Activated naive CD4-positive, alpha-beta T cell treated with anti-CD3 and anti-CD28 coated beads, Interleukin-2, amount 50 U/mL, for 72 hours (primary cell): ENCODE data around the gene TVP23A. TPM values are rescaled to one million over a fixed set of nuclear protein-coding genes. Genes with fewer than 3 reads are reported as not detected.
"Not testable (repeated sequence)": the region's sequence is repeated elsewhere in the genome, so short reads cannot be mapped to it uniquely, and the experiment has no call there.

ENCODE experiments used
- ATAC-seq, 2 donors: fragments of 150-1000 bp; cut with Tn5 transposase; 2 replicates each; pipeline ENCODE4 v1.10.0; 2021; ENCODE audit warnings: mild to moderate bottlenecking in 2 of 2, moderate library complexity in 2 of 2
- DNase-seq, 2 donors: peaks; one replicate each; pipeline ENCODE4 v3.0.0; 2021 to 2022; ENCODE audit warnings: low spot score in 2 of 2
- H3K27ac Mint-ChIP-seq, 2 donors: one replicate each; pipeline ENCODE4 v1.8.0; 2022; ENCODE audit warnings: mild to moderate bottlenecking in 2 of 2, mixed read lengths in 2 of 2
- H3K36me3 Mint-ChIP-seq, 2 donors: one replicate each; pipeline ENCODE4 v1.8.0; 2022; ENCODE audit warnings: mixed read lengths in 2 of 2
- H3K9me3 Mint-ChIP-seq, 2 donors: one replicate each; pipeline ENCODE4 v1.8.0; 2022; ENCODE audit warnings: mixed read lengths in 2 of 2
- total RNA-seq, 2 donors: library from RNA; stranded (reverse); gene quantifications; one replicate each; pipeline ENCODE4 v1.2.3, GENCODE V29; 2022

TVP23A gene
- total RNA-seq, 2 donors from 2014 or later: not detected

DNA sequence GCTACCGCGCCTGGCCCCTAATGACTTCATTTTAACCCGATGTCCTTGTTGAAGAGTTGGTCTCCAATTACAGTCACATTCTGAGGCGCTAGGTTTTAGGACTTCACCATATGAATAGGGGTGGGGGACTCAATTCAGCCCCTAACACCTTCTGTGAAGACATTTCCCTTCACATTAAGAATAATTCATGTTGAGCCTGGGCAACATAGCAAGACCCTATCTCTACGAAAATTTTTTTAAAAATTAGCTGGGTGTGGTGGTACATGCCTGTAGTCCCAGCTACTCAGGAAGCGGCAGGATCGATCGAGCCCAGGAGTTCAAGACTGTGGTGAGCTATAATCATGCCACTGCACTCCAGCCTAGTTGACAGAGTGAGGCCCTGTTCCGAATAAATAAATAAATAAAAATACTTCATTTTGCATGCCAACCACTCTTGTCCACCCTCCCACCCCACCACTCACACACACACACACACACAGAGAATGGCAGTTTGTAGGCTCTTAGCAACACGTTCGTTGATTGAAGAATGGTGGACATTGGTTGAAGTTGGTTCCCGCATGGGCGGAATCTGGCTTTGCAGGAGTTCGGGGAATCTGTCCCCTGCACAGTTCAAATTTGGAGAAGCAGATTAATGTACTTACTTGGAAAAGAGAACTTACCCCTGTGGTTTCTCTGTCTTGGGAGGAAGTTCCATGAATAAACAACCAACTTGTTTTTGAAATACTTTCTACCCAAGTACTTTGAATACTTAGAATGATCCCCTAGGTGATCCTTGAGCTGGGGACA, 27.8 kb upstream of the TVP23A start:
- Mint-ChIP-seq H3K36me3 (no peaks in the 10 kb centered on the region), H3K9me3 (no peaks in the 10 kb centered on the region), H3K27ac (no peak overlapping the region)
- no peak for DNase-seq
- ATAC-seq: no peak

DNA sequence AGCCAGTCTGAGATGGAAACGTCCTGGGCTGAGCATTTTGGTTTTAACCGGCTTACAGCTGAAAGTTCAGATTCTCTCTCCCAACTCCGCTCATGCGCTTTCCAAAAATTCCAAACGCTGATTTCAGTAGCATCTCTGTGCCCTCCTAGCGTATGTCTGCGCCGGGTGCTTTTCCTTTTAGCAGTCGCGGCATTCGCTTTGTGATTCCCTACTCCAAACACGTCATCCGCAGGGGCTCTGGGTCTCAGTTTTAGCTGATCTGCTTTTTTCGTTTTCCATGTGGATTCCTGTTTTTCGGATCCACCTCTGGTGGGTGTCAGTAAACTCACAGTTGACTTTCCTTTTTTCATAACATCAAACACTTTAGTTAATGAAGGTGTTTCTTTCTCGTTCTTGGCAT, 22.1 kb upstream of the TVP23A start:
- ATAC-seq (no peak), DNase-seq (no peak)
- Mint-ChIP-seq H3K9me3 (peaks cover 0 to 11% of the 10 kb centered on the region in 2 donors), H3K27ac (no peak overlapping the region), H3K36me3 (peaks cover 0 to 4% of the 10 kb centered on the region in 2 donors)

DNA sequence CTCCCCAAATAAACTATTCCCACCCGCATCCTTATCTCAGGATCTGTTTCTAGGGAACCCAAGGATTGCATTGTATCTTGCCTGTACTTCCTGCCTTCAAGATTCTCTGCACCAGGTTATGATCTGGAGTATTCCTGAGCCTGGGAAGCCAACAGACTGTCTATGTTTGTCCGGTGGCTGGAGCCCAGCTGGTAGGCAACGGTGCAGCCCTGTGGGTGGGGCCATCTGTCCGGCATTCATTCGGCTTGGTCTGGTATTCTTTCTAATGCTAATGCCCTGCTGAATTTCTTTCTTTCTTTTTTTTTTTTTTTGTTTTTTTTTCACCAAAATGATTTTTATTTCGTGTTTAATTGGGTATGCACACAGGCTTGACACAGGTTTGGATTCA, 20.7 kb upstream of the TVP23A start:
- Mint-ChIP-seq H3K9me3 (peaks cover 0 to 11% of the 10 kb centered on the region in 2 donors), H3K36me3 (peaks cover 0 to 4% of the 10 kb centered on the region in 2 donors), H3K27ac (no peak overlapping the region)
- DNase-seq: no peak
- no peak for ATAC-seq

DNA sequence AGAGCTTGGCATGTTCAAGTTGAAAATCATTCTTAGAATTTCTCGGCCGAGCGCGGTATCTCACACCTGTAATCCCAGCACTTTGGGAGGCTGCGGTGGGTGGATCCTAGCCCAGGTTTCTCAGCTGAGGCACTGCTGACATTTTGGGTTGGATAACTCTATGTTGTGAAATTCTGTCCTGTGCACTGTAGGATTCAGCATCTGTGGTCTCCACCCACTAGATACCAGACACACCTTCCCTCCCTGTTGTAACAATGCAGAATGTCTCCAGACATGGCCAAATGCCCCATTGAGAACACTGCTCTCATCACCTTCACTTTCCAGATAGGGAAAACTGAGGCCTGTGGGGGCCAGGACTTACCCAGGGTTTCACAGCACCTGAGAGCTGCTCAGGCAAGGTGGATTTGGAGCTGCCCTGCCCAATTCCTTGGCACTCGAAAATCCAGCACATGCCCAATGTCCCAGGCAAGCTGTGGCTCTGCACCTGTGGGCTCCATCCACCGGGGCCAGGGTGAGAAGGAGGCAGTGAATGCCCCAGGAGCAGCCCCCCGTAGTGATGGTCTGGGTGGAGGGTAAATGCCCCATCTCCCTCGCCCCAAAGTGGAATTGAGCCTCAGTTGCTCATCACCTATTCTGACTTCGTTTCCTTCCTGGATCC, 20.2 kb upstream of the TVP23A start:
- ATAC-seq (no peak), DNase-seq (no peak)
- peaks cover 0 to 11% of the 10 kb centered on the region in 2 donors for H3K9me3 Mint-ChIP-seq
- peaks cover 0 to 4% of the 10 kb centered on the region in 2 donors for H3K36me3 Mint-ChIP-seq
- H3K27ac Mint-ChIP-seq: no peak overlapping the region

DNA sequence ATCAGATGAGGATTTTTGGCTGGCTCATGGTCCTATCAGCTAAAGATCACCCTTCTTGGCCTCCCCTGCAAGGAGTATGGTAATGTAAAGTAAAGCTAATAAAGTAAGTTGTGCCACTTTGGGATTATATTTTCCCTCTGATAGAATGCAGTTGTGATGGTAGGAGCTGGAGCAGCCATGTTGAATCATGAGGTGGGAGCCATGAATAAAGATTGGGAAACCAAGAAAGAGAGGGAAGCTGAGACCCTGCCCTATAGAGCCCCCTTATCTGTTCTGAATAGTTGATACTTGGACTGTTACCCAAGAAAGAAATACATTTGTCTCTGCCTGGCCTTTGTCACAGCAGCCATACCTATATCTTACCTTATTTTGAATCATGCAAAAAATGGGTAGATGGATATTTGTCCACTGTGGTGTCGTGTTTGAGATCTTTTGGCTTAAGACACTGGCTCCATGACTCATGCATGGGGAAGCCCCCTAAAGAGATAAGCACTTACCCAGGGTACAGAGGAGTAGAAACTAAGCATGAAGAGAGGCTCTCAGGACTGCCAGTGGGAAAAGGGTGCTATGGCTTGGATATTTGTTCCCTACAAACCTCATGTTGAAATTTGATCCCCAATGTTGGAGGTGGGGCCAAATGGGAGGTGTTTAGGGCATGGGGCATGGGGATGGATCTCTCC, 17.7 kb upstream of the TVP23A start:
- DNase-seq (no peak), ATAC-seq (peak in 1 of 2 donors; percentile 28)
- H3K9me3 Mint-ChIP-seq: peaks cover 0 to 11% of the 10 kb centered on the region in 2 donors
- H3K36me3 Mint-ChIP-seq: peaks cover 0 to 4% of the 10 kb centered on the region in 2 donors
- no peak overlapping the region for H3K27ac Mint-ChIP-seq

DNA sequence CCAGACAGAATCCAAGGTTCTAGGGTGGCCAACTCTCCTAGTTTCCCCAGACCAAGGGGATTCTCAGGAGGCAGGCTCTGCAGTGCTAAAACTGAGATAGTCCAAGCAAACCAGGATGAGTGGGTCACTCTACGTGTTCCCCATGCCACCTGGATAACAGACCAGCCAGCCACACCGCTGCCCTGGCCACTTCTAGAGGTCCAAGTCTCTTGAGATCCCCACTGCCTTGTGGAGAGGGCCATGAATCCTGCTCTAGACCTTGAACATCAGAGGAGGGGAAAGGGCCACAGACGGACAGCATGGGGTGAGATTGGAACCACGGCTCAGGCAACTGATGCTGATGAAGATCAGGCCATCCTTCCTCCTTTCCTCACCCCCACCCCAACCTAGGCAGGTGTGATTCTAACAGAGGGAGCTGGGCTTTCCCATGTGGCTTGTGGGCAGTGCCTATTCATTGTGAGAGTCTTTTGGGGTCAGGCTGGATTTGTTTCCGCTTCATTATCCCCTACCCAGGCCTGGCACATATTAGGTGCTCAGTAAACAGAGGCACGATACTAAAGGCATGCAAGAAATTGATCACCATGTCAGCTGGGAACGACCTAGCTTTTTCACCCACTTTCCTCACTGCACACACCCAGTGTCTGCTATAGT, 16.8 kb upstream of the TVP23A start:
- peak in 1 of 2 donors; percentile 21 for DNase-seq
- ATAC-seq: peak; percentile 75 to 82
- H3K27ac Mint-ChIP-seq: no peak overlapping the region

DNA sequence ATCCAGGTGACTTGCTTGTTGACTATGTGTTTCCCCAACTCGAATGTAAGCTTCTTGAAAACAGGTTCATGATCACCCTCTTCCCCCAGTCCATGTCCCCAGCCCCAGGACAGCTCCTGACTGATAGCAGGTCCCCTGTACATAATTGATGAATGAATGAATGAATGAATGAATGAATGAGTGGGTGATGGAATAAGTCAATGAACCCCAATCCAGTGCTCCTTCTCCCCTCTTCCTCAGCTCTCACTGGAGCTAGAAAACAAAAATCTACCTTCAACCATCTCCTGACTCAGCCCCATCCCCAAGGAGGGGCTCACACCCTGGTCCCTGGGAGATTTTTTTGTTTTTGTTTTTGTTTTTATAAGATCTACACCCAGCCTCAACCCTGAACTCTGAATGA, 16.2 kb upstream of the TVP23A start:
- ATAC-seq (no peak), DNase-seq (no peak)
- peaks cover 0 to 11% of the 10 kb centered on the region in 2 donors for H3K9me3 Mint-ChIP-seq
- no peak overlapping the region for H3K27ac Mint-ChIP-seq
- peaks cover 0 to 4% of the 10 kb centered on the region in 2 donors for H3K36me3 Mint-ChIP-seq

More for the DNA sequence above, 16.8 kb upstream of the TVP23A start:
- Mint-ChIP-seq H3K9me3 (peaks cover 0 to 11% of the 10 kb centered on the region in 2 donors), H3K36me3 (peaks cover 0 to 4% of the 10 kb centered on the region in 2 donors)

DNA sequence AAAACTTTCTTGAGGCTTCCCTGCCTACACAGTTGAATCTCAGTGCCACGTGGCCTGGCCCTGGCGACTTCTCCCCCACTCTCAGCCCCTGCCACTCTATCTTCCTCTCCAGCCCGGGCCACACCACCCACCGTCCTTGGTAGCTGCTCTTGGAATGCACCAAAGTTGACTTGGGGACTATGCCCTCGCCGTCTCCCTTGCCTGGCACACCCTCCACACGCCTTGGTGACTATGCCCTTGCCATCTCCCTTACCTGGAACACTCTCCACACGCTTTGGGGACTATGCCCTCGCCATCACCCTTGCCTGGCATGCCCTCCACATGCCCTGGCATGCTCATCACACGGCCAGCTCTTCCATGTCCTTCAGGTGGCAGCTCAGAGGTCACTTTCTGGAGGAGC, 15.5 kb upstream of the TVP23A start:
- no peak for DNase-seq
- no peak for ATAC-seq
- Mint-ChIP-seq H3K9me3 (peaks cover 0 to 11% of the 10 kb centered on the region in 2 donors), H3K36me3 (peaks cover 0 to 4% of the 10 kb centered on the region in 2 donors), H3K27ac (no peak overlapping the region)

DNA sequence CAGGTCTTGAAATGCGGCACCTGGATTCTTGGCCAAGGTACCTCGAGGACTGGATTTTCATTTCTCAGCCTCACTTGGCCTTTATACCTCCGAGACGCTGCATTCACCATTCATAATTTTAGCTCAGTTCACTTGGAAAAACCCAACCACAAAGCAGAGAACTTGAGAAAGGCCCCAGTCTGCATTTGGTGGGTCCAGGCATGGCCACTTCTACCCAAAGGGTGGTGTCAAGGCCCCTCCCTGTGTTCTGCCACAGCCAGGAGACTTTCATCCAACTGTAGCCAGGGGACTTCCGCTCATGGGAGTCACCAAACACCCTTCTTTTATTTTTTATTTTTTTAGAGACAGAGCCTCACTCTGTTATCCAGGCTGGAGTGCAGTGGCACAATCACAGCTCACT, 14.7 kb upstream of the TVP23A start:
- H3K36me3 Mint-ChIP-seq: peaks cover 0 to 4% of the 10 kb centered on the region in 2 donors
- DNase-seq: no peak
- H3K27ac Mint-ChIP-seq: no peak overlapping the region
- no peak for ATAC-seq
- H3K9me3 Mint-ChIP-seq: peaks cover 0 to 11% of the 10 kb centered on the region in 2 donors

DNA sequence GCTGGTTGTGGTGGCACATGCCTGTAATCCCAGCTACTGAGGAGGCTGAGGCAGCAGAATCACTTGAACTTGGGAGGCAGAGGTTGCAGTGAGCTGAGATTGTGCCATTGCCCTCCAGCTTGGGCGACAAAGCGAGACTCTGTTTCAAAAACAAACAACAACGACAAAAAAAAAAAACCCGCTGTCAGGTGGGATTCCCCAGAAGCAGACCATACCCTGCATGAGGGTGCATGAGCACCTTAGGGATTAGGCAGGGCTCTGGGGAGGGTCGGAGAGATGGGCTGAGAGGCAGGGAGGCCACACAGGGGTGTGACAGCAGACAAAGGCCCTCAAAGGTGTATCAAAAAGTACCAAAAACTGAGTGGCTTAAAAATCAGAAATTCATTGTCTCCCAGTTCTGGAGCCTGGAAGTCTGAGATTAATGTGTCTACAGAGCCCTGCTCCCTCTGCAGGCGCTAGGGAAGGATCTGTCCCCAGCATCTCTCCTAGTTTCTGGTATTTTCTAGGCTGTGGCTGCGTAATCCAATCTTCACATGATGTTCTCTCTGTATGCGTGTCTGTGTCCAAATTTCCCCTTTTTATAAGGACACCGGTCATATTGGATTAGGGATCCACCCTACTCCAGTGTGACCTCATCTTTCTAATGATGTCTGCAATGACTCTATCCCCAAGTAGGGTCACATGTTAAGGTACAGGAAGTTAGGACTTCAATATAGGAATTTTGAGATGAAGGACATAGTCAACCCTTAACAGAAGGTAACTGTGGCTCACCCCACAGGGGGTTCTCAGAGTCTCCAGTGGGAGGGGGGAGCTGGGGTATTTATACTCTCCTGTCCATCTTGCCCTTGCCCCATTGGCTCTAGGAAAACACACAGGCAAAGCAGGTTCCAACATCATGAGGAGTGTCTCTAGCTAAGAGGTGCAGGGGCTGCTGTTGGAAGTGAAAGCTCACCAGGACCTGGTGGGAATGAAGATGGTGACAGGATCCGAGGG, 13.6 kb upstream of the TVP23A start:
- peaks cover 0 to 11% of the 10 kb centered on the region in 2 donors for H3K9me3 Mint-ChIP-seq
- ATAC-seq (no peak), DNase-seq (no peak)
- peaks cover 0 to 4% of the 10 kb centered on the region in 2 donors for H3K36me3 Mint-ChIP-seq
- H3K27ac Mint-ChIP-seq: no peak overlapping the region

DNA sequence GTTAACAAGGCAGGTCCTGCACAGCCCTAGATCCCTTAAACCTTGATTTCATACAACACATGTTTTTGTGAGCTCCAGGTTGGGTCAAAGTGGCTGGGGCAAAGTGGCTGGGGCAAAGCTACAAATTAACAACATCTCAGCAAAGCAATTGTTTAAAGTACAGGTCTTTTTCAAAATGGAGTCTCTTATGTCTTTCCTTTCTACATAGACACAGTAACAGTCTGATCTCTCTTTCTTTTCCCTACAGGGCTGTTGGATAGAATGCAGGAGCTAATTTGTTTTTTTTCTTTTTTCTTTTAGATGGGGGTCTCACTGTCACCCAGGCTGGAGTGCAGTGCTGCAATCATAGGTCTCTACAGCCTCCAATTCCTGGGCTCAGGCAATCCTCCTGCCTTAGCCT, 11.6 kb upstream of the TVP23A start:
- ATAC-seq, H3K27ac Mint-ChIP-seq, H3K9me3 Mint-ChIP-seq: not testable (repeated sequence)

DNA sequence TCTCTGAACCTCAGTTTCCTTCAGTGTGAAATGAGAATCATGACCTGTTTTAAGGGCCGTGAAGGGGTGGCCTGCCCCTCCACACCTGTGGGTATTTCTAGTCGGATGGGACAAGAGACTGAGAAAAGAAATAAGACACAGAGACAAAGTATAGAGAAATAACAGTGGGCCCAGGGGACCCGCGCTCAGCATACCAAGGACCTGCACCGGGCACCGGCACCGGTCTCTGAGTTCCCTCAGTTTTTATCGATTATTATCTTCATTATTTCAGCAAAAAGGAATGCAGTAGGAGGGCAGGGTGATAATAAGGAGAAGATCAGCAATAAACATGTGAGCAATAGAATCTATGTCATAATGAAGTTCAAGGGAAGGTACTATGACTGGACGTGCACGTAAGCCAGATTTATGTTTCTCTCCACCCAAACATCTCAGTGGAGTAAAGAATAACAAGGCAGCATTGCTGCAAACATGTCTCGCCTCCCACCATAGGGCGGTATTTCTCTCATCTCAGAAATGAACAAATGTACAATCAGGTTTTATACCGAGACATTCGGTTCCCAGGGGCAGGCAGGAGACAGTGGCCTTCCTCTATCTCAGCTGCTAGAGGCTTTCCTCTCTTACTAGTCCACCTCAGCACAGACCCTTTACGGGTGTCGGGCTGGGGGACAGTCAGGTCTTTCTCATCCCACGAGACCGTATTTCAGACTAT, 10.9 kb upstream of the TVP23A start:
- ATAC-seq, DNase-seq, H3K27ac Mint-ChIP-seq, H3K9me3 Mint-ChIP-seq, H3K36me3 Mint-ChIP-seq: not testable (repeated sequence)

More for the DNA sequence above, 11.6 kb upstream of the TVP23A start:
- H3K36me3 Mint-ChIP-seq, DNase-seq: not testable (repeated sequence)

DNA sequence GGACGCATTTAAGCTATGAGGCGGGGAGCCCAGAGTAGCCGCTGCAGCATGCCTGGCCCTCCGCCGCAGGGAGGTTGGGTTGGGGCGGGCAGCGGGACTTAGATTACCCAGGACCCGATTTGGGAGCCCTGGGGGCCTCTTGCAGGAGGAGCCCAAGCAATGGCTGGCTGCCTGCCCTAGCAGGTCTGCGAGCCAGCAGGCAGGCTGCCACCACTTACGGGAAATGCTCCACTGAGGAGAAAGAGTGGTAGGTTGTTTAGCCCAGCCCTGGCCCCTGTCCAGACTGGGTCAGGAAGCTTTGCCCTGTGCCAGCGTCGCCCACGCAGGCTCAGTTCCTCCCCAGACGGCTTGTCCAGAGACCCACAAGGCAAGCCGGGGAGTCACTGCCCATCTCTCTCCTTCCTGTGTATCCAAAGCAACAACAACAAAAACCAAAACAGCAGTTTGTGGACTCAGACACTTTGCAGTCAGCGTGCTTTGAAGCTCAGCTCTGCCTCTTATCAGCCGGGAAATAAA, 10.3 kb upstream of the TVP23A start:
- H3K27ac Mint-ChIP-seq: peak overlapping the region in 1 of 2 donors; percentile 79
- no peaks in the 10 kb centered on the region for H3K36me3 Mint-ChIP-seq
- no peak for ATAC-seq
- H3K9me3 Mint-ChIP-seq: no peaks in the 10 kb centered on the region
- no peak for DNase-seq

DNA sequence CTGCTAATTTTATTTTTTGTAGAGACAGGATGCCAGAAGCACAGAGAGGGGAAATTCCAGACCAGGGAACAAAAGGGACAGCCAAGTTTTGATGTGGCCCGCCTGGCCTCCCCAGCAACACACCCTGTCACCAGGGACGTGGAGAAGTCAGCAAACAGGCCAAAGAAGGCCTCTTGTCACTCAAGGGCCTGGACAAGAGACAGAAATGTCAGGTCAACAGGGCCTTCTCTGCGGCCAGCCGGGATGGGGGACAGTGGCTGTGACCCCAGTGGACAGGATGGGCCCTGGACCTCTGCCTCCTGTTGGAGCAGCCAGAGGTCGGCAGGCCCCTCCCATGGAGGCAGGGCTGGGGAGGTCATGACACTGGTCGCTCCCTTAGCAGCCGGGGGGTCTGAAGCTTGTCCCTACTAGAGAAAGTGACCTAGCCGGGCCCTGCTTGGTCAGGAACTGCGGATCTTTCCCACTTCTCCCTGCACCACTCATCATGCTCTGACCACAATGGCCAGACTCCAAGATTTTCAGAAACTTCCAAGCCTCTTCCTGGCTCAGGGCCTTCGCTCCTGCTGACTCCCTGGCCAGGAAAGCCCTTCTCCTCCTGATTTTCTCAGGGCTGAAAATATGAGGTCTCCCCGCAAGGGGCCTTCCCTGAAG, 9.2 kb upstream of the TVP23A start:
- no peak for DNase-seq
- Mint-ChIP-seq H3K27ac (no peak overlapping the region), H3K9me3 (no peaks in the 10 kb centered on the region), H3K36me3 (no peaks in the 10 kb centered on the region)
- ATAC-seq: no peak
